ENCODE data around the gene HACE1.
"Not testable (repeated sequence)": the region's sequence is repeated elsewhere in the genome, so short reads cannot be mapped to it uniquely, and the experiment has no call there.

HACE1 gene

DNA sequence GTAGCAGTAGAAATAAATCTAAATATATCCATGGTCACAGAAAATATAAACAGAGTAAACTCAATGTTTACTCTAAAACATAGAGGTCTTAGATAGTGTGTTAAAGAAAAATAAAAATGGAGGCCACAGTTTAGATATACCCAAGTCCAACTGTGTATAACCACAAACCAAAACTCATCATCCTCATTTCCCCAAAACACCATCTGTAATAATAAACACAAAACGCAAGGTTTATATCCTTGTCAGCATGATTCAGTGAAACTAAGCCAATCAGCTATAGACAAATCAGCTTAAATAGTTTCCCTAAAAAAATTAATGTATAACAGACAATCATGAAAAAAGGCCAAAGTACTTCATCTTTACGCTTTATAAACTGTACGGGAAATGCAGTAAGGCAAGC, 2.7 kb upstream of the HACE1 start:
- DNase-seq (ENCODE audit: low read depth in 1 of 2, low spot score in 1 of 2), result no peak
- H3K27me3 ChIP-seq (ENCODE audit: insufficient read depth, poor library complexity, severe bottlenecking), result no peaks in the 10 kb centered on the region
- H3K27ac ChIP-seq (replicated peaks), result no peak overlapping the region
- no peak overlapping the region for H3K4me3 ChIP-seq (replicated peaks; ENCODE audit: insufficient read depth, low read length)
- TF ChIP-seq GABPA (IDR thresholded peaks at IDR 0.05; ENCODE audit: low read depth) (no peak), POLR2AphosphoS5 (IDR thresholded peaks at IDR 0.05; ENCODE audit: low read depth) (no peak), SPI1 (IDR thresholded peaks at IDR 0.05; ENCODE audit: borderline replicate concordance, low read depth) (no peak)
- TF ChIP-seq, protein P1, sequence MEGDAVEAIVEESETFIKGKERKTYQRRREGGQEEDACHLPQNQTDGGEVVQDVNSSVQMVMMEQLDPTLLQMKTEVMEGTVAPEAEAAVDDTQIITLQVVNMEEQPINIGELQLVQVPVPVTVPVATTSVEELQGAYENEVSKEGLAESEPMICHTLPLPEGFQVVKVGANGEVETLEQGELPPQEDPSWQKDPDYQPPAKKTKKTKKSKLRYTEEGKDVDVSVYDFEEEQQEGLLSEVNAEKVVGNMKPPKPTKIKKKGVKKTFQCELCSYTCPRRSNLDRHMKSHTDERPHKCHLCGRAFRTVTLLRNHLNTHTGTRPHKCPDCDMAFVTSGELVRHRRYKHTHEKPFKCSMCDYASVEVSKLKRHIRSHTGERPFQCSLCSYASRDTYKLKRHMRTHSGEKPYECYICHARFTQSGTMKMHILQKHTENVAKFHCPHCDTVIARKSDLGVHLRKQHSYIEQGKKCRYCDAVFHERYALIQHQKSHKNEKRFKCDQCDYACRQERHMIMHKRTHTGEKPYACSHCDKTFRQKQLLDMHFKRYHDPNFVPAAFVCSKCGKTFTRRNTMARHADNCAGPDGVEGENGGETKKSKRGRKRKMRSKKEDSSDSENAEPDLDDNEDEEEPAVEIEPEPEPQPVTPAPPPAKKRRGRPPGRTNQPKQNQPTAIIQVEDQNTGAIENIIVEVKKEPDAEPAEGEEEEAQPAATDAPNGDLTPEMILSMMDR (IDR thresholded peaks at IDR 0.05; ENCODE audit: insufficient read depth, low read length), result no peak
- TF ChIP-seq, protein P2, sequence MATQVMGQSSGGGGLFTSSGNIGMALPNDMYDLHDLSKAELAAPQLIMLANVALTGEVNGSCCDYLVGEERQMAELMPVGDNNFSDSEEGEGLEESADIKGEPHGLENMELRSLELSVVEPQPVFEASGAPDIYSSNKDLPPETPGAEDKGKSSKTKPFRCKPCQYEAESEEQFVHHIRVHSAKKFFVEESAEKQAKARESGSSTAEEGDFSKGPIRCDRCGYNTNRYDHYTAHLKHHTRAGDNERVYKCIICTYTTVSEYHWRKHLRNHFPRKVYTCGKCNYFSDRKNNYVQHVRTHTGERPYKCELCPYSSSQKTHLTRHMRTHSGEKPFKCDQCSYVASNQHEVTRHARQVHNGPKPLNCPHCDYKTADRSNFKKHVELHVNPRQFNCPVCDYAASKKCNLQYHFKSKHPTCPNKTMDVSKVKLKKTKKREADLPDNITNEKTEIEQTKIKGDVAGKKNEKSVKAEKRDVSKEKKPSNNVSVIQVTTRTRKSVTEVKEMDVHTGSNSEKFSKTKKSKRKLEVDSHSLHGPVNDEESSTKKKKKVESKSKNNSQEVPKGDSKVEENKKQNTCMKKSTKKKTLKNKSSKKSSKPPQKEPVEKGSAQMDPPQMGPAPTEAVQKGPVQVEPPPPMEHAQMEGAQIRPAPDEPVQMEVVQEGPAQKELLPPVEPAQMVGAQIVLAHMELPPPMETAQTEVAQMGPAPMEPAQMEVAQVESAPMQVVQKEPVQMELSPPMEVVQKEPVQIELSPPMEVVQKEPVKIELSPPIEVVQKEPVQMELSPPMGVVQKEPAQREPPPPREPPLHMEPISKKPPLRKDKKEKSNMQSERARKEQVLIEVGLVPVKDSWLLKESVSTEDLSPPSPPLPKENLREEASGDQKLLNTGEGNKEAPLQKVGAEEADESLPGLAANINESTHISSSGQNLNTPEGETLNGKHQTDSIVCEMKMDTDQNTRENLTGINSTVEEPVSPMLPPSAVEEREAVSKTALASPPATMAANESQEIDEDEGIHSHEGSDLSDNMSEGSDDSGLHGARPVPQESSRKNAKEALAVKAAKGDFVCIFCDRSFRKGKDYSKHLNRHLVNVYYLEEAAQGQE (IDR thresholded peaks at IDR 0.05; ENCODE audit: insufficient replicate concordance, low read depth), result no peak

DNA sequence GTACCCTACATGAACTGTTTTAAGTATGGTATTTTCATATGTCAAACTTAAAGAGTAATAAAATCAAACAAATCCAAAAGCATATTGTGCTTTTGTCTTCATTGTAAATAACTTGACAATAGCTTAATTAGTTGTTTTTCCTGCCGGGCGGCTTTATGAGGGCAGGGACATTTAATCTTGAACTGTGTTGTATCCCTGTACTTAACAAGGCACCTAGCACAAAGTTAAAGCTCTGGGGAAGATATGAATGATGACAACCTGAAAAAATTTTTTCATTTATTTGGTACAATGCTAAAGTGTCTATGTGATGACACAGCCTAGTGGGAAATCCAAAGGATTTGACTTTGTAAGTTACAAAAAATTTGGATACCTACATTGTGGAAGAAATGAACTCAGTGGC, 502 bp upstream of the HACE1 start:
- TF ChIP-seq SPI1 (IDR thresholded peaks at IDR 0.05; ENCODE audit: borderline replicate concordance, low read depth) (no peak), POLR2AphosphoS5 (IDR thresholded peaks at IDR 0.05; ENCODE audit: low read depth) (no peak)
- Histone ChIP-seq H3K27ac (replicated peaks) (no peak overlapping the region), H3K4me3 (replicated peaks; ENCODE audit: insufficient read depth, low read length) (peak overlapping the region; percentile 93), H3K27me3 (ENCODE audit: insufficient read depth, poor library complexity, severe bottlenecking) (no peaks in the 10 kb centered on the region)
- no peak for DNase-seq (ENCODE audit: low read depth in 1 of 2, low spot score in 1 of 2)

DNA sequence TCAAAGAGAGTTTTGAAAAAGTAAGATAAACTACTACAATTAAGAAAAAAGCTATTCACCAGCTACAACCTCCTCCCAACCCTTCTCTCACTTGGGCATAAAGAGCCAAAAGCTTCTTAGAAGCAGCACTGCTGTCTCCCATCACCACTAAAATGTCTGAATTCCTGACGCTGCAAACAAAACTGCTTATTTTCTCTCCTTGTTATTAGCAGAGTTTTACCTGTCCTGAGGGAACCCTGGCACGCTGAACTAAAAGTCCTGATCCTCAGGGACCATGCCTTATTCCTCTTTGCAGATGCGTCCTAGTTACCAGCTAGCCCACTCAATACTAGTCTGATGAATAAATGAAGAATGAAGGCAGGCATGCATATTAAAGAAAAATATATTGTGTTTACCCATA, 1.1 kb downstream of the HACE1 start:
- no peak for DNase-seq (ENCODE audit: low read depth in 1 of 2, low spot score in 1 of 2)
- no peak overlapping the region for H3K27ac ChIP-seq (replicated peaks)
- TF ChIP-seq, protein P2 (IDR thresholded peaks at IDR 0.05; ENCODE audit: insufficient replicate concordance, low read depth), result no peak
- TF ChIP-seq, protein P1 (IDR thresholded peaks at IDR 0.05; ENCODE audit: insufficient read depth, low read length), result no peak
- no peak for TF ChIP-seq GABPA (IDR thresholded peaks at IDR 0.05; ENCODE audit: low read depth)
- TF ChIP-seq POLR2AphosphoS5 (IDR thresholded peaks at IDR 0.05; ENCODE audit: low read depth), result no peak
- TF ChIP-seq SPI1 (IDR thresholded peaks at IDR 0.05; ENCODE audit: borderline replicate concordance, low read depth), result no peak

DNA sequence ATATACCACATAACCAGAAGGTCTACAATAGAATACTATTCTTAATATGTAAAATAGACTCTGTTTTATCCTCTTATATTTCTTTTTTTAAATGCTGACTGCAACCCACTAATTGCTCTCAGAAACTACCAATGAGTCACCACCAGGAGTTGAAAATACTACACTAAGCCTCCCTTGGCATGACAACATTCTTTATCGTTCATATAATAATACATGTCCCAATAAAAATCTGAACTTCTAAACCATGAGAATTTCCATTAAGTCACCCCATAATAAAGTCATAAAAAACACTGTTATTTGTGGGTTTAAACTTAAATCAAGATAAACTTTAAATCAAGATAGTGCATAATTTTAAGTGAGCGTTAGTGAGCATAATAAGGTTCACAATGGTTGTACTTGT, 4.2 kb downstream of the HACE1 start:
- no peak for DNase-seq (ENCODE audit: low read depth in 1 of 2, low spot score in 1 of 2)
- Histone ChIP-seq H3K27me3 (ENCODE audit: insufficient read depth, poor library complexity, severe bottlenecking) (no peaks in the 10 kb centered on the region), H3K4me3 (replicated peaks; ENCODE audit: insufficient read depth, low read length) (no peak overlapping the region), H3K27ac (replicated peaks) (no peak overlapping the region)
- TF ChIP-seq SPI1 (IDR thresholded peaks at IDR 0.05; ENCODE audit: borderline replicate concordance, low read depth) (no peak), GABPA (IDR thresholded peaks at IDR 0.05; ENCODE audit: low read depth) (no peak), POLR2AphosphoS5 (IDR thresholded peaks at IDR 0.05; ENCODE audit: low read depth) (no peak)
- TF ChIP-seq, protein P1 (IDR thresholded peaks at IDR 0.05; ENCODE audit: insufficient read depth, low read length), result no peak
- TF ChIP-seq, protein P2 (IDR thresholded peaks at IDR 0.05; ENCODE audit: insufficient replicate concordance, low read depth), result no peak

More for the DNA sequence above, 1.1 kb downstream of the HACE1 start:
- Histone ChIP-seq H3K27me3 (ENCODE audit: insufficient read depth, poor library complexity, severe bottlenecking) (no peaks in the 10 kb centered on the region), H3K4me3 (replicated peaks; ENCODE audit: insufficient read depth, low read length) (peak overlapping the region; percentile 93)

DNA sequence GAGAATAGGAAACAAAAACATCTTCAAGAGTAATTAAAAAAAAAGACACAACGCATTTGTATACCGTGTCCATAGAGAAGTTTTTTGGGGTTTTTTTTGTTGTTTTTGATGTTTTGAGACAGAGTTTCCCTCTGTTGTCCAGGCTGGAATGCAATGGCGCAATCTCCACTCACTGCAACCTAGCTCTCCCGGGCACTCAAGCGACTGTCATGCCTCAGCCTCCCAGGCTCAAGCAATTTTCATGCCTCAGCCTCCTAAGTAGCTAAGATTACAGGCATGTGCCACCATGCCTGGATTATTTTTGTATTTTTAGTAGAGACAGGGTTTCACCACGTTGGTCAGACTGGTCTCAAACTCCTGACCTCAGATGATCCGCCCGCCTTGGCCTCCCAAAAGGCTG, 12.0 kb downstream of the HACE1 start:
- H3K27ac ChIP-seq (replicated peaks); H3K27me3 ChIP-seq (ENCODE audit: insufficient read depth, poor library complexity, severe bottlenecking); DNase-seq (ENCODE audit: low read depth in 1 of 2, low spot score in 1 of 2); H3K4me3 ChIP-seq (replicated peaks; ENCODE audit: insufficient read depth, low read length): not testable (repeated sequence)

Measured in HL-60 (cell line).